B cell (primary cell): ENCODE results near the gene KIF25. TPM values are rescaled to one million over a fixed set of nuclear protein-coding genes. Genes with fewer than 3 reads are reported as not detected.

Experiments
- ATAC-seq: fragments of 200-7000 bp; cut with Tn5 transposase; one replicate; pipeline ENCODE4 v1.10.0; 2021; ENCODE audit warnings: low read depth, mild to moderate bottlenecking, moderate number of reproducible peaks, moderate library complexity
- CTCF ChIA-PET: fragments of 350-600 bp; sonication (Branson Sonifier 250); formaldehyde crosslinking; loops from one replicate; lab custom pipeline; 2021; ENCODE audit warnings: antibody characterized with exemption, inconsistent platforms; lab: Charles Lee
- POLR2A ChIA-PET: fragments of 350-600 bp; sonication (Branson Sonifier 250); formaldehyde crosslinking; loops from one replicate; lab custom pipeline; 2021; ENCODE audit warnings: antibody characterized with exemption; lab: Charles Lee
- DNase-seq: peaks from one replicate; pipeline ENCODE4 v3.0.0; 2013
- H2AFZ ChIP-seq: 2 replicates; pipeline ENCODE4 v1.6.1; 2012; ENCODE audit warnings: mild to moderate bottlenecking, low read depth, low read length; ENCODE audit not compliant: insufficient read depth, poor library complexity, severe bottlenecking
- H3K27ac ChIP-seq, 2 donors: 1 replicate in 1 of 2; 2 replicates in 1 of 2; pipeline ENCODE4 v1.5.1; 2012 to 2013; ENCODE audit warnings: low read length in 2 of 2, mild to moderate bottlenecking in 2 of 2, moderate library complexity in 1 of 2
- H3K27me3 ChIP-seq, 4 experiments: fragments of 200-600 bp in 1 of 4; sonication (generic) in 1 of 4; replicated peaks in 1 of 4; 1 replicate in 2 of 4; 2 replicates in 2 of 4; pipeline versions ENCODE4 v1.6.1 to v1.7.0; 2013 to 2016; ENCODE audit warnings: low read length in 3 of 4, mild to moderate bottlenecking in 2 of 4, mixed read lengths in 1 of 4, moderate library complexity in 1 of 4; ENCODE audit not compliant: insufficient read depth in 4 of 4, control insufficient read depth in 3 of 4; ENCODE audit errors: control extremely low read depth in 1 of 4
- H3K36me3 ChIP-seq, 2 experiments: replicated peaks in 1 of 2; 1 replicate in 1 of 2; 2 replicates in 1 of 2; pipeline versions ENCODE4 v1.6.1 to v1.7.1; 2013; ENCODE audit warnings: low read length in 1 of 2; ENCODE audit not compliant: insufficient read depth in 2 of 2, control insufficient read depth in 1 of 2; ENCODE audit errors: control extremely low read depth in 1 of 2, extremely low read depth in 1 of 2
- H3K4me1 ChIP-seq, 2 donors: fragments of 200-600 bp in 1 of 2; sonication (generic) in 1 of 2; 1 replicate in 1 of 2; 2 replicates in 1 of 2; pipeline versions ENCODE4 v1.5.1 to v1.6.1; 2013 to 2017; ENCODE audit warnings: low read length in 2 of 2; ENCODE audit not compliant: control insufficient read depth in 2 of 2, insufficient read depth in 2 of 2
- H3K4me2 ChIP-seq: replicated peaks from 2 replicates; pipeline ENCODE3; 2012; ENCODE audit warnings: mild to moderate bottlenecking, low read depth, low read length; ENCODE audit not compliant: poor library complexity, severe bottlenecking
- H3K4me3 ChIP-seq, 5 experiments: fragments of 200-600 bp in 1 of 5; sonication (generic) in 1 of 5; 1 replicate in 3 of 5; 2 replicates in 2 of 5; pipeline versions ENCODE4 v1.5.1 to v1.7.0; 2011 to 2016; ENCODE audit warnings: low read length in 4 of 5, mild to moderate bottlenecking in 4 of 5, low read depth in 2 of 5, control low read depth in 1 of 5, moderate library complexity in 1 of 5; ENCODE audit not compliant: insufficient read depth in 1 of 5; ENCODE audit errors: control extremely low read depth in 1 of 5, extremely low read depth in 1 of 5
- H3K79me2 ChIP-seq: fragments of 200-600 bp; sonication (generic); one replicate; pipeline ENCODE4 v1.6.0; 2016; ENCODE audit warnings: low read length; ENCODE audit not compliant: control insufficient read depth, insufficient read depth
- H3K9ac ChIP-seq: fragments of 200-600 bp; sonication (generic); 2 replicates; pipeline ENCODE4 v1.6.1; 2017; ENCODE audit warnings: mild to moderate bottlenecking, low read length, moderate library complexity
- H3K9me3 ChIP-seq, 3 donors: one replicate each; pipeline versions ENCODE4 v1.6.1 to v1.7.1; 2013; ENCODE audit warnings: low read length in 2 of 3; ENCODE audit not compliant: control insufficient read depth in 2 of 3, insufficient read depth in 1 of 3; ENCODE audit errors: control extremely low read depth in 1 of 3
- H4K20me1 ChIP-seq: 2 replicates; pipeline ENCODE4 v1.6.0; 2012; ENCODE audit warnings: mild to moderate bottlenecking, low read length; ENCODE audit not compliant: insufficient read depth, control insufficient read depth, poor library complexity, severe bottlenecking
- H3K27ac Mint-ChIP-seq: one replicate; pipeline ENCODE4 v1.8.0; 2021; ENCODE audit warnings: mixed read lengths
- H3K27me3 Mint-ChIP-seq: one replicate; pipeline ENCODE4 v1.8.0; 2021; ENCODE audit warnings: mixed read lengths
- H3K4me1 Mint-ChIP-seq: one replicate; pipeline ENCODE4 v1.8.0; 2021; ENCODE audit warnings: mixed read lengths
- H3K4me3 Mint-ChIP-seq: one replicate; pipeline ENCODE4 v1.8.0; 2021; ENCODE audit warnings: mixed read lengths
- H3K9me3 Mint-ChIP-seq: one replicate; pipeline ENCODE4 v1.8.0; 2022; ENCODE audit warnings: mixed read lengths; ENCODE audit not compliant: insufficient read depth
- EZH2 ChIP-seq: IDR thresholded peaks from 2 replicates; pipeline ENCODE4 v1.6.1; 2012; ENCODE audit warnings: borderline replicate concordance, low read depth, mild to moderate bottlenecking, moderate library complexity, low read length; ENCODE audit not compliant: insufficient read depth, poor library complexity, severe bottlenecking
- WGBS: methylation state at CpG from one replicate; pipeline ENCODE4 v1.1.5; 2013; ENCODE audit warnings: missing lambda C conversion rate; ENCODE audit not compliant: insufficient coverage; 5-methylcytosine and 5-hydroxymethylcytosine counted together
- intact Hi-C: fragments of 100-400 bp; cut with micrococcal nuclease; formaldehyde crosslinking; loops from one replicate; pipeline ENCODE4 v1.10.0; 2022
- polyA plus RNA-seq: library from polyadenylated mRNA; depleted of rRNA; stranded (reverse); fragments of >200 nt; gene quantifications from 2 replicates; pipeline ENCODE4 v1.2.3, GENCODE V29; 2012
- total RNA-seq, 2 donors: library from RNA; stranded (reverse); fragments of 120-200 nt in 1 of 2; gene quantifications; 1 replicate in 1 of 2; 2 replicates in 1 of 2; pipeline versions ENCODE4 v1.2.3 to v1.2.4, GENCODE V29; 2013 to 2022
- TF ChIP-seq, protein P1 (sequence below): fragments of 200-600 bp; IDR thresholded peaks from one replicate; pipeline ENCODE4 v1.8.0; 2022; ENCODE audit warnings: antibody characterized with exemption, mild to moderate bottlenecking

KIF25 gene
- total and polyA plus RNA-seq, 2 donors (not counting 1 experiment from before 2014, with no cell fraction given) = not detected

DNA sequence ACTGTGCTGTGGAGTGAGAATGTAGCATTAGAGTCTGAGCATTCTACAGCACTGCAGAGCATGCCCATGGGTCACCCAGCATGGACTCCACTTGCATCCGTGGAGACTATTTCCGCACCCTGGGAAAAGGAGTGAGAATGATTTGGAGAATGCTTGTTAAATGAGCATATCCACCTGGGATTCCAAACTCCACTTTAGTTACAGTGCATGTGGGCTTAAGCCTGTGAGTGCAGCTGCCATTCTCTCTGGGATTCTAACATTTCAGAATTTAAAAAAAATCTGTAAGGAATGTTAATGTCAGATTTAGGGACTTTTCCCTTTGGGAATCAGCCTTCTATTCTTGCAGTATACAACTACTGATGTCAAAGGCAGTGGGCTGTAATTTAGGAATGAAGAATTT, 33.4 kb downstream of the KIF25 start:
- no peak overlapping the region for H3K9ac ChIP-seq
- no peak overlapping the region for H3K4me2 ChIP-seq
- no peak overlapping the region for H3K27ac ChIP-seq
- no peak for DNase-seq
- no peak for ATAC-seq
- H3K4me1 Mint-ChIP-seq = no peaks in the 10 kb centered on the region
- no peak overlapping the region for H3K27ac Mint-ChIP-seq
- H2AFZ ChIP-seq = no peak overlapping the region
- intact Hi-C loops = no loop called here
- H3K27me3 ChIP-seq = peaks cover 0 to 5% (median 1%) of the 10 kb centered on the region in 4 experiments
- peaks cover 19% of the 10 kb centered on the region for H3K27me3 Mint-ChIP-seq
- no peak overlapping the region for H3K4me3 ChIP-seq
- H3K9me3 Mint-ChIP-seq = no peaks in the 10 kb centered on the region
- POLR2A ChIA-PET = no interaction called here
- CTCF ChIA-PET = no interaction called here
- no peaks in the 10 kb centered on the region for H3K79me2 ChIP-seq
- H3K36me3 ChIP-seq = no peaks in the 10 kb centered on the region
- H4K20me1 ChIP-seq = no peaks in the 10 kb centered on the region
- H3K4me1 ChIP-seq = no peaks in the 10 kb centered on the region
- 80% methylated on average over 1 of the region's 2 CpGs for WGBS
- H3K9me3 ChIP-seq = peaks cover 0 to 11% (median 2%) of the 10 kb centered on the region in 3 donors
- no peak overlapping the region for H3K4me3 Mint-ChIP-seq
- TF ChIP-seq EZH2 = no peak
- TF ChIP-seq, protein P1, sequence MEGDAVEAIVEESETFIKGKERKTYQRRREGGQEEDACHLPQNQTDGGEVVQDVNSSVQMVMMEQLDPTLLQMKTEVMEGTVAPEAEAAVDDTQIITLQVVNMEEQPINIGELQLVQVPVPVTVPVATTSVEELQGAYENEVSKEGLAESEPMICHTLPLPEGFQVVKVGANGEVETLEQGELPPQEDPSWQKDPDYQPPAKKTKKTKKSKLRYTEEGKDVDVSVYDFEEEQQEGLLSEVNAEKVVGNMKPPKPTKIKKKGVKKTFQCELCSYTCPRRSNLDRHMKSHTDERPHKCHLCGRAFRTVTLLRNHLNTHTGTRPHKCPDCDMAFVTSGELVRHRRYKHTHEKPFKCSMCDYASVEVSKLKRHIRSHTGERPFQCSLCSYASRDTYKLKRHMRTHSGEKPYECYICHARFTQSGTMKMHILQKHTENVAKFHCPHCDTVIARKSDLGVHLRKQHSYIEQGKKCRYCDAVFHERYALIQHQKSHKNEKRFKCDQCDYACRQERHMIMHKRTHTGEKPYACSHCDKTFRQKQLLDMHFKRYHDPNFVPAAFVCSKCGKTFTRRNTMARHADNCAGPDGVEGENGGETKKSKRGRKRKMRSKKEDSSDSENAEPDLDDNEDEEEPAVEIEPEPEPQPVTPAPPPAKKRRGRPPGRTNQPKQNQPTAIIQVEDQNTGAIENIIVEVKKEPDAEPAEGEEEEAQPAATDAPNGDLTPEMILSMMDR = no peak

DNA sequence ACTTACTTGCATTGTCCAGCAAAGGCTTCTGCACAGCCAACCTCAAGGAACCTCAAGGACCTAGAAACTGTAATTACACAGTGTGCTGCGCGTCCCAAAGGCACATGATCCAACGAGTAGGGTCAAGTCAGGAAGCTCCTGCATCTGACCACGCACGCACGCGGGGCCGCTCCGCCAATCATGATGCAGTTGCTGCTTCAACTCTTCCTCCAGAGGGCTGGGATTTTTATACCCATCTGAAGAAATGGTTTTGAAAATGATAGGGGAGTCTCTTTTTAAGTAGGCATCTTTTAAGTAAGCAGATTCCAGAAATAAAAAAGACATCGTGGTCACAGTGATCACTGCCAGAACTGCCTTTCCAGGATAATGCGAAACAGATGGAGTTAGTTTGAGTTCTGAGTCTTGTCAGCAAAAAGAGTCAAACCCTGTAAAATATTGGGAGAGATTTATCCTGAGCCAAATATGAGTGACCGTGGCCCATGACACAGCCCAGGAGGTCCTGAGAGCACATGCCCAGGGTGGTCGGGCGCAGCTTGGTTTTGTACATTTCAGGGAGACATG, 34.0 kb downstream of the KIF25 start:
- no peak for DNase-seq
- TF ChIP-seq, protein P1 = no peak
- no peak for TF ChIP-seq EZH2
- no peaks in the 10 kb centered on the region for H3K4me1 ChIP-seq
- no peak for ATAC-seq
- no peak overlapping the region for H3K4me3 ChIP-seq
- Mint-ChIP-seq H3K27ac (no peak overlapping the region), H3K4me1 (no peaks in the 10 kb centered on the region), H3K9me3 (no peaks in the 10 kb centered on the region), H3K27me3 (peaks cover 24% of the 10 kb centered on the region), H3K4me3 (no peak overlapping the region)
- no peaks in the 10 kb centered on the region for H3K79me2 ChIP-seq
- no peak overlapping the region for H3K9ac ChIP-seq
- peaks cover 0 to 13% (median 2%) of the 10 kb centered on the region in 3 donors for H3K9me3 ChIP-seq
- H4K20me1 ChIP-seq = no peaks in the 10 kb centered on the region
- no peak overlapping the region for H3K27ac ChIP-seq
- no peaks in the 10 kb centered on the region for H3K36me3 ChIP-seq
- H3K27me3 ChIP-seq = peaks cover 0 to 6% (median 2%) of the 10 kb centered on the region in 4 experiments
- intact Hi-C loops = no loop called here
- WGBS = 92% methylated on average over 4 of the region's 14 CpGs
- H2AFZ ChIP-seq = no peak overlapping the region
- no peak overlapping the region for H3K4me2 ChIP-seq
- CTCF ChIA-PET = no interaction called here
- POLR2A ChIA-PET = no interaction called here
